Renal cortex interstitium (tissue), 11 donors: ENCODE data around the gene CCDC74B. TPM values are rescaled to one million over a fixed set of nuclear protein-coding genes. Genes with fewer than 3 reads are reported as not detected.
"Not testable (repeated sequence)": the region's sequence is repeated elsewhere in the genome, so short reads cannot be mapped to it uniquely, and the experiment has no call there.

Source experiments
- DNase-seq, 11 donors: peaks; one replicate each; pipeline ENCODE4 v3.0.0-alpha.2; 2013; ENCODE audit warnings: low read depth in 9 of 11, low spot score in 4 of 11; ENCODE audit errors: extremely low read depth in 1 of 11
- polyA plus RNA-seq, 3 donors: library from polyadenylated mRNA; unstranded; fragments of 120-200 nt; gene quantifications; one replicate each; pipeline ENCODE4 v1.2.1, GENCODE V29; 2013; ENCODE audit not compliant: insufficient read length in 3 of 3

CCDC74B gene
- polyA plus RNA-seq, 3 donors = 14.1 to 17.4 (median 14.9) TPM

DNA sequence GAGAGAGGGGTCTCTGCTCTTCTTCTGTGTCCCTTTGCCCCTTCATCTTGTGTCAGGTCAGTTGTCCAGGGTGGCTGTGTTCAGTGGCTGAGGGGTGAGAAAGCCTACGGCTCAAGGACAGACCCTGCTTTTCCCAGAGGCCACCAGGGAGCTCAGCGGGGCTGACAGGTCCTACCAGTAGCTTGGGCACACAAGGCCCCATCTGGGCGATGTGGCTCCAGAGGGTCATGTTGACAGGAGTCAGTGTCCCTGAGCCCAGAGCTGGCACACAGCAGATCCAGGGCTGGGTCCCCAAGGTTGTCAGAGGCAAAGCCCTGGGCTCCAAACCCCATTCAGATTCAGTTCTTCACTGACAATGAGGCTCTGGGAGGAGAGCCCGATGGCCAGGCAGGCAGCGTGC is 7.8 kb downstream of the CCDC74B start:
- not testable (repeated sequence) for DNase-seq

GRCh38 chr2:130136546-130136945 is 8.4 kb downstream of the CCDC74B start:
- not testable (repeated sequence) for DNase-seq

GRCh38 chr2:130135692-130136541 is 9.0 kb downstream of the CCDC74B start:
- no peak for DNase-seq

- not testable (repeated sequence) for DNase-seq
Observed at GRCh38 chr2:130129120-130129829, 15.6 kb downstream of the CCDC74B start, which contains the start of gene POTEF. Gene POTEF, minus strand, starts transcription at chr2:130129222. Its CDS starts 8,707 bp downstream, at chr2:130120515.

DNA sequence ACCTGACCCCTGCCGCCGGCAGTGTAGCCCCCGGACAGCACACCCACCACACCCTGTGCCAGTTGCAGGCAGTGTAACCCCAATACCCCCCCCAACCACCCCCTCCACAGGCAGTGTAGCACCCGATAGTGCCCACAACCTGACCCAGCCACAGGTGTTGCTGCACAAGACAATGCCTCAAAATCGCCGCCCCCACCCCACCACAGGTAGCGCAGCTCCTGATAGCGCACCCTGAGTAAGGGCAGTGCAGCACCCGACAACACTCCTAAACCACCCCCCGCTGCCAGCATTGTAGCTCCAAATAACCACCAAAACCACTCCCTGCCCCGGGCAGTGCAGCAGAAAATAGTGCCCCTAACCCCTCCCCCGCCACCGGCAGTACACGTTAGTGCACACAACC is 16.4 kb downstream of the CCDC74B start:
- DNase-seq = not testable (repeated sequence)

- DNase-seq = not testable (repeated sequence)
Observed at GRCh38 chr2:130127726-130128125, 17.2 kb downstream of the CCDC74B start.

DNA sequence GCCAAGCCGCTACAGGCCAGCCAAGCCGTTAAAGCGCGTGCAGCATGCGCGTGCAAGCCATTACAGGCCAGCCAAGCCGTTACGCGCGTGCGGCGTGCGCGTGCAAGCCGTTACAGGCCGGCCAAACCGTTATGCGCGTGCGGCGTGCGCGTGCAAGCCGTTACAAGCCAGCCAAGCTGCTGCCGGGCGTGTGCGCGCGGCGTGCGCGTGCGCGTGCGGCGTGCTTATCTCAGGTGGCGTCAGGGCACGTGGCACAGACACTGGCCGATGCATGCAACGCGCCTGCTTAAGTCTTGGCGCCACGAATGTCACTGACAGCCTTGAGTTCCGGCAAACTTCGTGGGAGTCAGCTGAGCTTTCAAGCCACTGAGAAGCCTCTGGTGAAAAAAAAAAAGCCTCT is 24.0 kb downstream of the CCDC74B start:
- not testable (repeated sequence) for DNase-seq

DNA sequence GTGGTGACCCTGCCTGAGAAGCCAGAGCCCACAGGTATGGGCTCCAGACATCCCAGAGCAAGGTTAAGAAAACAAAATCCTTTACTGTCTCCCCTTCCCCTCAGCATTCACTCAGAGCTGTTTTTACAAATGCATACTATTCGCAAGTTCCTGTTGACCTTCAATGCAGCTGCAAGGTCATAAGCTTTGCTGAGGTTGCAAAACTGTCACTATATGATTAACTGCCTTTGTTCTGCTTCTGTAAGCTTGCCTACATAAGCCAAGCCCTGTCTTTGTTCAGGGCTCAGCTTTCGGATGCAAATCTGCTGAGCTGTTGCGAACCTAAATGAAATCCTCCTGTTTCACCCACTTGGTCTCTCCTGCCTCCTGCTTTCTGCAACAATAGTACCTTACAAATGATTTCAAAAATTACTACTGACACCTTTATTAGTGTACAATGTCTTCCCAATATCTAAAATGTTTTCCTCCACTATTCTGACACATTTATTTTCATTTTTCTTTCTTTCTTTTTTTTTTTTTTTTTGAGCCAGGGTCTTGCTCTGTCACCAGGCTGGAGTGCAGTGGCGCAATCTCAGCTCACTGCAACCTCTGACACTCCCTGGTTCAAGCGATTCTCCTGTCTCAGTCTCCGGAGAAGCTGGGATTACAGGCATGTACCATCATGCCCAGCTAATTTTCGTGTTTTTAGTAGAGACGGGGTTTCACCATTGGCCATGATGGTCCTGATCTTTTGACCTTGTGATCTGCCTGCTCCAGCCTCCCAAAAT is 42.1 kb downstream of the CCDC74B start:
- peak in 7 of 11 donors; percentile 1 to 25 (median 7) for DNase-seq

Other genes with a start within 250 kb of the CCDC74B start
- under 1 TPM; 0.14 to 0.82 (median 0.44) TPM for gene RAB6C, start 165.4 kb downstream of the CCDC74B start, polyA plus RNA-seq
- under 1 TPM in 2 of 3 donors, not detected in 1; 0.06 to 0.07 TPM for gene POTEF, start 15.9 kb downstream of the CCDC74B start, polyA plus RNA-seq
- 10 to 100 TPM; 63.9 to 77.3 (median 67.0) TPM for gene SMPD4, start 36.5 kb upstream of the CCDC74B start, polyA plus RNA-seq
- gene MZT2B, start 37.1 kb upstream of the CCDC74B start, polyA plus RNA-seq = 100 to 1,000 TPM in 2 of 3 donors, 10 to 100 TPM in 1; 64.8 to 166 (median 158) TPM
- not detected for gene TUBA3E, start 53.3 kb upstream of the CCDC74B start, polyA plus RNA-seq
- gene IMP4, start 197.8 kb upstream of the CCDC74B start, polyA plus RNA-seq = 10 to 100 TPM; 35.1 to 40.2 (median 38.4) TPM
- gene PTPN18, start 210.9 kb upstream of the CCDC74B start, polyA plus RNA-seq = 10 to 100 TPM; 25.5 to 39.5 (median 30.5) TPM